22Rv1 (cell line): ENCODE results near the gene AP4E1.

Experiments
- H3K27ac ChIP-seq: fragments of 450-650 bp; 2 replicates; pipeline ENCODE4 v1.5.1; 2017
- CTCF ChIP-seq: fragments of 450-650 bp; IDR thresholded peaks from 2 replicates; pipeline ENCODE4 v1.5.1; 2017; ENCODE audit warnings: mild to moderate bottlenecking
- ZFX ChIP-seq: fragments of 450-650 bp; IDR thresholded peaks from 2 replicates; pipeline ENCODE4 v1.6.1; 2017; ENCODE audit warnings: antibody characterized with exemption, borderline replicate concordance

The AP4E1 gene

GRCh38 chr15:51046016-51046415, 137.5 kb downstream of the AP4E1 start:
- TF ChIP-seq ZFX (no peak), CTCF (no peak)
- H3K27ac ChIP-seq: no peak overlapping the region

GRCh38 chr15:51046799-51047449, 138.4 kb downstream of the AP4E1 start:
- no peak overlapping the region for H3K27ac ChIP-seq
- no peak for TF ChIP-seq CTCF
- TF ChIP-seq ZFX: no peak

GRCh38 chr15:51048308-51048707, 139.8 kb downstream of the AP4E1 start:
- TF ChIP-seq ZFX (no peak), CTCF (no peak)
- no peak overlapping the region for H3K27ac ChIP-seq

GRCh38 chr15:51049081-51049480, 140.6 kb downstream of the AP4E1 start:
- no peak overlapping the region for H3K27ac ChIP-seq
- no peak for TF ChIP-seq ZFX
- no peak for TF ChIP-seq CTCF

GRCh38 chr15:51051776-51052175, 143.3 kb downstream of the AP4E1 start:
- H3K27ac ChIP-seq: no peak overlapping the region
- TF ChIP-seq CTCF (no peak), ZFX (no peak)

GRCh38 chr15:51053571-51053970, 145.1 kb downstream of the AP4E1 start:
- no peak overlapping the region for H3K27ac ChIP-seq
- no peak for TF ChIP-seq CTCF
- TF ChIP-seq ZFX: no peak

GRCh38 chr15:51054535-51054934, 146.1 kb downstream of the AP4E1 start:
- H3K27ac ChIP-seq: no peak overlapping the region
- TF ChIP-seq ZFX (no peak), CTCF (no peak)
